PC-9 (cell line): ENCODE results near the gene SOS1.

Experiments used
- CTCF ChIP-seq: fragments of 200-600 bp; sonication (generic); conservative IDR thresholded peaks from 2 replicates; pipeline ENCODE4 v1.6.1; 2017; ENCODE audit warnings: mixed run types, antibody characterized with exemption, mild to moderate bottlenecking, moderate library complexity
- EZH2 ChIP-seq: fragments of 200-600 bp; sonication (generic); IDR thresholded peaks from 2 replicates; pipeline ENCODE4 v1.8.0; 2017; ENCODE audit warnings: antibody characterized with exemption, low read depth

GRCh38 chr2:38937548-38937947 lies 183.3 kb downstream of the SOS1 start:
- TF ChIP-seq CTCF (no peak), EZH2 (no peak)
